Caco-2 (cell line): ENCODE results near the gene UAP1. TPM values are rescaled to one million over a fixed set of nuclear protein-coding genes. Genes with fewer than 3 reads are reported as not detected.

Source experiments
- BruUV-seq: library from RNA; stranded (reverse); fragments of 400-500 nt; replicated peaks from 2 replicates; lab custom pipeline; 2021; lab: Mats Ljungman, UMichigan
- CTCF ChIA-PET: fragments of 300-600 bp; sonication (Branson Sonifier 250); formaldehyde crosslinking; loops from one replicate; lab custom pipeline; 2022; ENCODE audit warnings: antibody characterized with exemption; lab: Charles Lee
- POLR2A ChIA-PET: fragments of 300-600 bp; sonication (Branson Sonifier 250); formaldehyde crosslinking; loops from one replicate; lab custom pipeline; 2022; ENCODE audit warnings: antibody characterized with exemption; lab: Charles Lee
- DNase-seq, 2 experiments: peaks; one replicate each; pipeline versions ENCODE4 v3.0.0 to v3.0.0-alpha.2; 2020 to 2022
- H3K27me3 ChIP-seq: replicated peaks from 2 replicates; pipeline ENCODE4 v1.6.0; 2011; ENCODE audit warnings: low read length; ENCODE audit not compliant: control insufficient read depth, insufficient read depth
- H3K36me3 ChIP-seq: 2 replicates; pipeline ENCODE4 v1.5.1; 2011; ENCODE audit warnings: low read length; ENCODE audit not compliant: control insufficient read depth, insufficient read depth
- H3K4me1 ChIP-seq: fragments of 250-450 bp; sonication (Bioruptor Pico); 2 replicates; pipeline ENCODE4 v1.5.1; 2020; ENCODE audit warnings: mild to moderate bottlenecking
- H3K4me3 ChIP-seq: 2 replicates; pipeline ENCODE4 v1.5.1; 2011; ENCODE audit warnings: low read depth, mild to moderate bottlenecking, control low read depth, low read length
- H3K9me3 ChIP-seq: fragments of 250-450 bp; sonication (Bioruptor Pico); 2 replicates; pipeline ENCODE4 v1.5.1; 2020; ENCODE audit warnings: mild to moderate bottlenecking, moderate library complexity
- H3K27ac Mint-ChIP-seq: one replicate; pipeline ENCODE4 v1.8.0; 2022; ENCODE audit warnings: mixed read lengths; ENCODE audit not compliant: unreplicated experiment
- H3K27me3 Mint-ChIP-seq: one replicate; pipeline ENCODE4 v1.8.0; 2022; ENCODE audit warnings: mixed read lengths; ENCODE audit not compliant: insufficient read depth, unreplicated experiment
- H3K36me3 Mint-ChIP-seq: one replicate; pipeline ENCODE4 v1.8.0; 2022; ENCODE audit warnings: mild to moderate bottlenecking, mixed read lengths; ENCODE audit not compliant: insufficient read depth, unreplicated experiment
- H3K4me1 Mint-ChIP-seq: one replicate; pipeline ENCODE4 v1.8.0; 2022; ENCODE audit warnings: low read depth, mixed read lengths; ENCODE audit not compliant: unreplicated experiment
- H3K4me3 Mint-ChIP-seq: one replicate; pipeline ENCODE4 v1.8.0; 2022; ENCODE audit warnings: mild to moderate bottlenecking, moderate library complexity, mixed read lengths; ENCODE audit not compliant: unreplicated experiment
- H3K9me3 Mint-ChIP-seq: one replicate; pipeline ENCODE4 v1.8.0; 2022; ENCODE audit warnings: mixed read lengths; ENCODE audit not compliant: unreplicated experiment
- intact Hi-C: fragments of 100-400 bp; cut with micrococcal nuclease; formaldehyde crosslinking; loops from one replicate; pipeline ENCODE4 v1.10.0; 2022; ENCODE audit not compliant: unreplicated experiment
- total RNA-seq: library from RNA; stranded (reverse); gene quantifications from 2 replicates; pipeline ENCODE4 v1.2.3, GENCODE V29; 2022
- TF ChIP-seq, protein P1 (sequence below), 2 experiments: fragments of 200-600 bp in 1 of 2; IDR thresholded peaks; 1 replicate in 1 of 2; 2 replicates in 1 of 2; pipeline versions ENCODE4 v1.5.1 to v1.8.0; 2011 to 2022; ENCODE audit warnings: antibody characterized with exemption in 1 of 2, control low read depth in 1 of 2, inconsistent platforms in 1 of 2, low read depth in 1 of 2, low read length in 1 of 2, mild to moderate bottlenecking in 1 of 2, moderate library complexity in 1 of 2; ENCODE audit not compliant: insufficient read depth in 1 of 2, severe bottlenecking in 1 of 2, unreplicated experiment in 1 of 2

UAP1 gene
- total RNA-seq, 1 experiment from 2014 or later, result 39.8 TPM

DNA sequence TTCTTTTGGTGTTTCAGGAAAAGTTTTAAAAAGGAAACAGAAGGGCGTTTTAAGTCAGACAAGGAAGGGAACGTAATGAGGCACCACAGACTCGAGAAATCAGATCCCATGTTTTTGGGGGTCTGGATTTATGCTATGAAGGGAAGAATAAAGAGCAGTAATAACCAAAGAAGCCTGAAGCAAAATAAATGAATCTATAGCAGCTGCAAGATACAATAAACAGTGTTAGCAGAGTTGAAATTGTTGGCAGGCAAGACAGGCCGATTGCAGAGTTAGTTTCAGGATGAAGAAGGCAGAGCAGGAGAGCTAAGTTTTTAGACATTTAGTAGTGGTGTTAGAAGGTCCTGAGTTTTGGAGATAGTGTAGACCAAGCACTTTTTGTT lies 71.2 kb downstream of the UAP1 start:
- Histone ChIP-seq H3K9me3 (no peaks in the 10 kb centered on the region), H3K27me3 (no peaks in the 10 kb centered on the region; the same call in 1 of the 2 replicates), H3K4me1 (no peaks in the 10 kb centered on the region), H3K36me3 (no peaks in the 10 kb centered on the region), H3K4me3 (no peak overlapping the region)
- Mint-ChIP-seq H3K4me1 (peaks cover 7% of the 10 kb centered on the region), H3K36me3 (no peaks in the 10 kb centered on the region), H3K4me3 (no peak overlapping the region), H3K27me3 (no peaks in the 10 kb centered on the region), H3K9me3 (no peaks in the 10 kb centered on the region), H3K27ac (no peak overlapping the region)
- BruUV-seq, result no TSS peak
- CTCF ChIA-PET, result no interaction called here
- intact Hi-C loops, result no loop called here
- TF ChIP-seq, protein P1, sequence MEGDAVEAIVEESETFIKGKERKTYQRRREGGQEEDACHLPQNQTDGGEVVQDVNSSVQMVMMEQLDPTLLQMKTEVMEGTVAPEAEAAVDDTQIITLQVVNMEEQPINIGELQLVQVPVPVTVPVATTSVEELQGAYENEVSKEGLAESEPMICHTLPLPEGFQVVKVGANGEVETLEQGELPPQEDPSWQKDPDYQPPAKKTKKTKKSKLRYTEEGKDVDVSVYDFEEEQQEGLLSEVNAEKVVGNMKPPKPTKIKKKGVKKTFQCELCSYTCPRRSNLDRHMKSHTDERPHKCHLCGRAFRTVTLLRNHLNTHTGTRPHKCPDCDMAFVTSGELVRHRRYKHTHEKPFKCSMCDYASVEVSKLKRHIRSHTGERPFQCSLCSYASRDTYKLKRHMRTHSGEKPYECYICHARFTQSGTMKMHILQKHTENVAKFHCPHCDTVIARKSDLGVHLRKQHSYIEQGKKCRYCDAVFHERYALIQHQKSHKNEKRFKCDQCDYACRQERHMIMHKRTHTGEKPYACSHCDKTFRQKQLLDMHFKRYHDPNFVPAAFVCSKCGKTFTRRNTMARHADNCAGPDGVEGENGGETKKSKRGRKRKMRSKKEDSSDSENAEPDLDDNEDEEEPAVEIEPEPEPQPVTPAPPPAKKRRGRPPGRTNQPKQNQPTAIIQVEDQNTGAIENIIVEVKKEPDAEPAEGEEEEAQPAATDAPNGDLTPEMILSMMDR (IDR thresholded peaks at IDR 0.05; ENCODE audit: insufficient read depth in 1 of 2, low read depth in 1 of 2, low read length in 1 of 2, severe bottlenecking in 1 of 2, unreplicated experiment in 1 of 2), result no peak
- no peak for DNase-seq
- POLR2A ChIA-PET, result no interaction called here

DNA sequence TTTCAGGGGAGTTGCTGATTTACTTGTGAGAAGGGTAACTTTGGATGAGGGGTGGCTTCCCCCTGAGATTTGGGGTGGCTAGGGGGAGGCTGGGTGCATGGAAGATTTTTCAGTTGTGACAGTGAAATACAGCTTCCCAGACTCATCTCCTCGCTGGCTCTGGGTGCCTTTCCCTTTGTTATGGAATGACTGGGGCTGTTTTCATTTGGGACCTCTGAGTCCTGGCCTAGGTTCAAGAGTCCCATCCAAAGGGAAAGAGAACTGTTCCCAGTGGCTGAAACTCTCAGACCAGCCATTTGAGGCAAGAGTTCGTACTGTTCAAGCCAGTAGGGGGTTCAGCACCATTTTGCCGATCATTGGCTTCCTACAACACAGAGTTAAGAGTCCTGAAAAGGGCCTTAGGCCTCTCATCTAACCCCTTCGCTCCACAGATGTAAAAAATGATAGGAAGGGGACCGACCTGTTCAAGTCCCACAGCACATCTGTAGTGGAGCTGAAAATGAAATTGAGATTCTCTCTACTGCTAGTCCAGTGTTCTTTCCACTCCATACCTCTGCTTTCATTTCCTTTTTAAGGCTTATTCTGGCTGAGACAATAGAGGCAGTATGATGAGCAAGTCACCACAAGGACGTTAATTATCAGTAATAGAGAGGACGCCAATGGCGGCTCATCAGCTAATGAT lies 71.7 kb downstream of the UAP1 start:
- TF ChIP-seq, protein P1 (IDR thresholded peaks at IDR 0.05; ENCODE audit: insufficient read depth in 1 of 2, low read depth in 1 of 2, low read length in 1 of 2, severe bottlenecking in 1 of 2, unreplicated experiment in 1 of 2), result no peak
- BruUV-seq, result no TSS peak
- H3K36me3 ChIP-seq, result no peaks in the 10 kb centered on the region
- H3K9me3 Mint-ChIP-seq, result no peaks in the 10 kb centered on the region
- CTCF ChIA-PET, result interaction anchor here (0.6 kb wide), 1 partner anchor 1057 kb away, joined by 3 read pairs; no protein-coding TSS in a partner anchor
- H3K4me1 Mint-ChIP-seq, result peaks cover 7% of the 10 kb centered on the region
- intact Hi-C loops, result no loop called here
- no peak overlapping the region for H3K27ac Mint-ChIP-seq
- no peaks in the 10 kb centered on the region for H3K9me3 ChIP-seq
- no peak overlapping the region for H3K4me3 ChIP-seq
- H3K4me1 ChIP-seq, result no peaks in the 10 kb centered on the region
- H3K27me3 Mint-ChIP-seq, result no peaks in the 10 kb centered on the region
- POLR2A ChIA-PET, result no interaction called here
- no peak overlapping the region for H3K4me3 Mint-ChIP-seq
- no peak for DNase-seq
- no peaks in the 10 kb centered on the region; the same call in 1 of the 2 replicates for H3K27me3 ChIP-seq
- no peaks in the 10 kb centered on the region for H3K36me3 Mint-ChIP-seq

DNA sequence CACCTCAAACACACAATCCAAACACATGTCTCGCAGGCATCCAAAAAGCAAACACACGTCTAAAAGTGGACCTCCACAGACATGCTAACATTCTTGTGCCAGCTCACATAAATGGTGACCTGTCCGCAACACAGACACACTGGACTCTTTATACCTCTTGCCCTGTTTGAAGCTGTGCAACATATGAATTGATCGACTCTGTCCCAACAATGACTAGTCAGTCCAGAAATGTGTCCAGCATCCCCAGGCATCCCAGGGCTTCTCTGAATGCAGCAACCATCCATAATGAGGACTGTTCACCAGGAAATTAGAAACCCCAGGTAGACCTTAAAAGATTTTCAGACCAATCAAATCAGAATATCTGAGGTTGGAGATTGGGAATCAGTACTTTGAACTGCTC lies 73.9 kb downstream of the UAP1 start:
- TF ChIP-seq, protein P1 (IDR thresholded peaks at IDR 0.05; ENCODE audit: insufficient read depth in 1 of 2, low read depth in 1 of 2, low read length in 1 of 2, severe bottlenecking in 1 of 2, unreplicated experiment in 1 of 2), result no peak
- peaks cover 7% of the 10 kb centered on the region for H3K4me1 Mint-ChIP-seq
- H3K27me3 ChIP-seq, result no peaks in the 10 kb centered on the region
- no peak overlapping the region for H3K4me3 Mint-ChIP-seq
- no peaks in the 10 kb centered on the region for H3K36me3 Mint-ChIP-seq
- ChIA-PET POLR2A (no interaction called here), CTCF (no interaction called here)
- BruUV-seq, result no TSS peak
- no peaks in the 10 kb centered on the region for H3K9me3 Mint-ChIP-seq
- H3K4me1 ChIP-seq, result no peaks in the 10 kb centered on the region
- intact Hi-C loops, result no loop called here
- peaks cover 3% of the 10 kb centered on the region for H3K27me3 Mint-ChIP-seq
- no peak overlapping the region for H3K27ac Mint-ChIP-seq
- no peaks in the 10 kb centered on the region for H3K36me3 ChIP-seq
- no peaks in the 10 kb centered on the region; the same call in 1 of the 2 replicates for H3K9me3 ChIP-seq
- no peak for DNase-seq
- H3K4me3 ChIP-seq, result no peak overlapping the region
